ENCODE results near the gene ST3GAL5.

GRCh38 chr2:85813982-85814801 is 74.6 kb downstream of the ST3GAL5 start:
- TF ChIP-seq, protein P1, sequence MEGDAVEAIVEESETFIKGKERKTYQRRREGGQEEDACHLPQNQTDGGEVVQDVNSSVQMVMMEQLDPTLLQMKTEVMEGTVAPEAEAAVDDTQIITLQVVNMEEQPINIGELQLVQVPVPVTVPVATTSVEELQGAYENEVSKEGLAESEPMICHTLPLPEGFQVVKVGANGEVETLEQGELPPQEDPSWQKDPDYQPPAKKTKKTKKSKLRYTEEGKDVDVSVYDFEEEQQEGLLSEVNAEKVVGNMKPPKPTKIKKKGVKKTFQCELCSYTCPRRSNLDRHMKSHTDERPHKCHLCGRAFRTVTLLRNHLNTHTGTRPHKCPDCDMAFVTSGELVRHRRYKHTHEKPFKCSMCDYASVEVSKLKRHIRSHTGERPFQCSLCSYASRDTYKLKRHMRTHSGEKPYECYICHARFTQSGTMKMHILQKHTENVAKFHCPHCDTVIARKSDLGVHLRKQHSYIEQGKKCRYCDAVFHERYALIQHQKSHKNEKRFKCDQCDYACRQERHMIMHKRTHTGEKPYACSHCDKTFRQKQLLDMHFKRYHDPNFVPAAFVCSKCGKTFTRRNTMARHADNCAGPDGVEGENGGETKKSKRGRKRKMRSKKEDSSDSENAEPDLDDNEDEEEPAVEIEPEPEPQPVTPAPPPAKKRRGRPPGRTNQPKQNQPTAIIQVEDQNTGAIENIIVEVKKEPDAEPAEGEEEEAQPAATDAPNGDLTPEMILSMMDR (IDR thresholded peaks at IDR 0.05 in 4 of 5, conservative IDR thresholded peaks at IDR 0.05 in 1 of 5) = peak; percentile 96 to 99 (median 98)
- TF ChIP-seq POLR2A (IDR thresholded peaks at IDR 0.05) = no peak
